ENCODE data around the gene ASMTL. TPM values are rescaled to one million over a fixed set of nuclear protein-coding genes. Genes with fewer than 3 reads are reported as not detected.

Gene ASMTL
- total RNA-seq, 4 donors from 2014 or later: 29.7 to 35.1 (median 32.5) TPM

DNA sequence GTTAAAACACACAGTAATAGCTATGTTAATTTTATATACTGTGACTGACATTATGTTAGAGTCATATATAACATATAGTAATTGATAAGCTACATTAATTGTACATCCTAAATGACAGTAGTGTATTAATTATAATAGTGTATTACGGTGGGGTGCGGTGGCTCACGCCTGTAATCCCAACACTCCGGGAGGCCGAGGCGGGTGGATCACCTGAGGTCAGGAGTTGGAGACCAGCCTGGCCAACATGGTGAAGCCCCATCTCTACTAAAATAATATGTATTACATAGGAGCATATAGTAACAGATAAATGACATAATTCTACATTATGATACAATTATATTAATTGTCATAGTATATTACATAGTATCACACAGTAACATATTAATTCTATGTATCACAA lies 12.2 kb downstream of the ASMTL start:
- H3K27ac ChIP-seq: no peak overlapping the region
- H3K9me3 ChIP-seq: no peaks in the 10 kb centered on the region
- TF ChIP-seq, protein P1, sequence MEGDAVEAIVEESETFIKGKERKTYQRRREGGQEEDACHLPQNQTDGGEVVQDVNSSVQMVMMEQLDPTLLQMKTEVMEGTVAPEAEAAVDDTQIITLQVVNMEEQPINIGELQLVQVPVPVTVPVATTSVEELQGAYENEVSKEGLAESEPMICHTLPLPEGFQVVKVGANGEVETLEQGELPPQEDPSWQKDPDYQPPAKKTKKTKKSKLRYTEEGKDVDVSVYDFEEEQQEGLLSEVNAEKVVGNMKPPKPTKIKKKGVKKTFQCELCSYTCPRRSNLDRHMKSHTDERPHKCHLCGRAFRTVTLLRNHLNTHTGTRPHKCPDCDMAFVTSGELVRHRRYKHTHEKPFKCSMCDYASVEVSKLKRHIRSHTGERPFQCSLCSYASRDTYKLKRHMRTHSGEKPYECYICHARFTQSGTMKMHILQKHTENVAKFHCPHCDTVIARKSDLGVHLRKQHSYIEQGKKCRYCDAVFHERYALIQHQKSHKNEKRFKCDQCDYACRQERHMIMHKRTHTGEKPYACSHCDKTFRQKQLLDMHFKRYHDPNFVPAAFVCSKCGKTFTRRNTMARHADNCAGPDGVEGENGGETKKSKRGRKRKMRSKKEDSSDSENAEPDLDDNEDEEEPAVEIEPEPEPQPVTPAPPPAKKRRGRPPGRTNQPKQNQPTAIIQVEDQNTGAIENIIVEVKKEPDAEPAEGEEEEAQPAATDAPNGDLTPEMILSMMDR (IDR thresholded peaks at IDR 0.05): no peak
- no peak for TF ChIP-seq POLR2AphosphoS5 (IDR thresholded peaks at IDR 0.05)
- no peak for TF ChIP-seq EP300 (IDR thresholded peaks at IDR 0.05)
- TF ChIP-seq POLR2A (IDR thresholded peaks at IDR 0.05): no peak
- H3K4me3 ChIP-seq: no peak overlapping the region
- H3K4me1 ChIP-seq: no peaks in the 10 kb centered on the region
- ATAC-seq: no peak
- H3K36me3 ChIP-seq: peaks cover 0 to 71% of the 10 kb centered on the region in 2 donors
- no peaks in the 10 kb centered on the region for H3K27me3 ChIP-seq
- WGBS, 2 donors (ENCODE audit: low coverage in 1 of 2): 95 to 98% methylated on average over 6 of the region's 6 CpGs

DNA sequence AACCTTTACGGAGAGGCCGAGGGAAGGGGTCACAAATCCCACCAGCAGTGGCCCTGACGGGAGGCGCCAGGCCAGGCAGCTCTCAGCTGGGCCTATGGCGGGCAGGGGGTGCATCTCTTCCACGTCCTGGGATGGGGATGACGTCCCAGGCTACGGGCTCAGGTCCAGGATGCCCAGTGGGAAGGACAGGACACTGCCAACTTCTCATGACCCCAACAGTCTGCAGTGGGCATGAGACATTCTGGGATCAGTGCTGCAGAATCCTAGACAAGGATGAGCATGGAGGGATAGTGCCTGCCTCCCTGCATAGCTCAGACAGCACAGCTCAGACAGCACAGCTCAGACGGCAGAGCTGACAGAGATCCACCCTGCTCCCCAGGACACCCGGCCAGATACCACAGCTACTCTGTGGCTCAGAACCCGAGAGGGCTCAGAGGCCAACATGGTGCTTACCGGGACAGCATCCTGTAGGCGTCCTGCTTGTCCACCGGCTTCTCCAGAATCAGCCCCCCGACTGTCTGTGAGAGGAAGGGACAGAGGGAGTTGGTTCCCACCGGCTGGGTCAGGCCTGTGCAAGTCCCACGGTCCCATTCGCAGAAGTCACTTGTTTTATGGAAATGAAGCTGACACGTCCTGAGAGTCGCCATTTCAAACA lies 17.3 kb downstream of the ASMTL start:
- 100% methylated on average over 3 of the region's 20 CpGs; no CpG with 5 or more reads in 1 of the 2 donors for WGBS, 2 donors (ENCODE audit: low coverage in 1 of 2)
- no peak overlapping the region for H3K4me3 ChIP-seq
- H3K9me3 ChIP-seq: no peaks in the 10 kb centered on the region
- H3K27ac ChIP-seq: no peak overlapping the region
- no peak for ATAC-seq
- no peaks in the 10 kb centered on the region for H3K4me1 ChIP-seq
- peaks cover 0 to 88% of the 10 kb centered on the region in 2 donors for H3K36me3 ChIP-seq
- H3K27me3 ChIP-seq: no peaks in the 10 kb centered on the region
- TF ChIP-seq, protein P1 (IDR thresholded peaks at IDR 0.05): no peak
- TF ChIP-seq POLR2A (IDR thresholded peaks at IDR 0.05): no peak
- TF ChIP-seq EP300 (IDR thresholded peaks at IDR 0.05): no peak
- no peak for TF ChIP-seq POLR2AphosphoS5 (IDR thresholded peaks at IDR 0.05)

DNA sequence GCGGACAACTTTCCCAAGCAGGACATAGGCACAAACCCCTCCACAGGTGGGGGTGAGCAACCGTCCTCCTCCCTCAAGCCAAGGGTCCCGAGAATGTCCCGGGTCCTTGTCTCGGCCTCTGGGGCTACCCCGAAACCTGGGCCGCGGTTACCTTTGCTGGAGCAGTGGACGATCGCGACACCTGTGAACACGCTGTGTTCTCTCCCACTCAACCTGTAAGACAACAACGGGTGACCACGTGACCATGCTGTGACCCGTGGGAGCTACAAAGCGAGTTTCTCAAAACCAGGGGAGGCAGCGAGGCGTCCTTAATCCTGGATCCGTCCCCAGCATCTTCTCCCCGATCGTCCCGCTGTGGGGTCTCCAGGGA lies 17.9 kb downstream of the ASMTL start:
- Histone ChIP-seq H3K27ac (no peak overlapping the region), H3K27me3 (no peaks in the 10 kb centered on the region), H3K4me3 (no peak overlapping the region), H3K9me3 (no peaks in the 10 kb centered on the region), H3K36me3 (peaks cover 0 to 88% of the 10 kb centered on the region in 2 donors), H3K4me1 (no peaks in the 10 kb centered on the region)
- 98% methylated on average over 6 of the region's 22 CpGs; no CpG with 5 or more reads in 1 of the 2 donors for WGBS, 2 donors (ENCODE audit: low coverage in 1 of 2)
- TF ChIP-seq POLR2AphosphoS5 (IDR thresholded peaks at IDR 0.05) (no peak), POLR2A (IDR thresholded peaks at IDR 0.05) (no peak), EP300 (IDR thresholded peaks at IDR 0.05) (no peak)
- TF ChIP-seq, protein P1 (IDR thresholded peaks at IDR 0.05): no peak
- no peak for ATAC-seq

DNA sequence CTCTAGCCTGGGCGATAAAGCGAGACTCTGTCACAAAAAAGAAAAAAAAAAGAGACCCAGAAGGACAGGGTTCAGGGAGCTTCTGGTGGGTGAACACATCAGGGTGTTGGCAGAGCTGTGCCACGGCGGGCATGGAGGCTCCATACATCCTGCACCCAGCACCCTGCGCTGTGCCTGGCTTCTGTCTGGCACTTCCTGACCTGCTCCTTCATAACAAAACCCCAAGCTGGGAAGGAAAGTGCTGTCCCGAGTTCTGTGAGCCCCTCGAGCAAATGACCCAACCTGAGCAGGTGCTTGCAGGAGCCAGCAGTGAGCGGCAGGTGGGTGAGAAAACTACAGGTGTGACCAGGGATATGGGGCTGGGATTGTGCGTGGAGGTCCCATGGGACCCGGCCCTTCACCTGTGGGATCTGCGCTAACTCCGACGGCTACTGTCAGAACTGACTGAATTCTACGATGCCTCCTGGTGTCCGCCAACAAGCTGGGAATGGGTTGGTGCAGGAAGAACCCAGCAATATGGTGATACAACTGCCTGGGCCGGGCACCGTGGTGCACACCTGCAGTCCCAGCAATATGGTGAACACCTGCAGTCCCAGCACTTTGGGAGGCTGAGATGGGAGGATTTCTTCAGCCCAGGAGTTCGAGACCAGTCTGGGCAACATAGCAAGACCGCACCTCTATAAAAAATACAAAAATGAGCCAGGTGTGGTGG lies 18.9 kb downstream of the ASMTL start:
- no peak for TF ChIP-seq POLR2AphosphoS5 (IDR thresholded peaks at IDR 0.05)
- TF ChIP-seq, protein P1 (IDR thresholded peaks at IDR 0.05): no peak
- TF ChIP-seq POLR2A (IDR thresholded peaks at IDR 0.05): no peak
- no peak for TF ChIP-seq EP300 (IDR thresholded peaks at IDR 0.05)
- WGBS, 2 donors (ENCODE audit: low coverage in 1 of 2): 90% methylated on average over 13 of the region's 19 CpGs; no CpG with 5 or more reads in 1 of the 2 donors
- Histone ChIP-seq H3K36me3 (peaks cover 0 to 82% of the 10 kb centered on the region in 2 donors), H3K27me3 (no peaks in the 10 kb centered on the region), H3K4me3 (no peak overlapping the region), H3K4me1 (no peaks in the 10 kb centered on the region), H3K27ac (no peak overlapping the region), H3K9me3 (no peaks in the 10 kb centered on the region)
- ATAC-seq: no peak

DNA sequence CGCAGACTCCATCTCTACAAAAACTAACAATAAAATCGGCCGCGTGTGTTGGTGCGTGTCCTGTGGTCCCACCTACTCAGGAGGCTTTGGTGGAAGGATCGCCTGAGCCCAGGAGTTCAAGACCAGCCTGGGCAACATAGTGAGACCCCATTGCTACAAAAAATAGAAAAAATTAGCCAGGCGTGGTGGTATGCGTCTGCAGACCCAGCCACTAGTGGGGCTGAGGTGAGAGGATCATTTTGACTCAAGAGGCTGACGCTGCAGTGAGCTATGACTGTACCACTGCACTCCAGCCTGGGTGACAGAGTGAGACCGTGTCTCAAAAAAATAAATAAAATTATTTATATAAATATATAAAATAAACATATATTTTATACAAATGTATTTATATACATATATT lies 22.3 kb downstream of the ASMTL start:
- Histone ChIP-seq H3K27me3 (no peaks in the 10 kb centered on the region), H3K36me3 (peaks cover 0 to 76% of the 10 kb centered on the region in 2 donors), H3K4me1 (no peaks in the 10 kb centered on the region), H3K9me3 (no peaks in the 10 kb centered on the region), H3K4me3 (no peak overlapping the region), H3K27ac (no peak overlapping the region)
- TF ChIP-seq POLR2A (IDR thresholded peaks at IDR 0.05): no peak
- 93 to 95% methylated on average over 5 to 10 of the region's 10 CpGs for WGBS, 2 donors (ENCODE audit: low coverage in 1 of 2)
- ATAC-seq: no peak

Data from gastroesophageal sphincter (tissue), 4 donors.